Kidney epithelial cell (primary cell): ENCODE data around the gene CAMK2D. TPM values are rescaled to one million over a fixed set of nuclear protein-coding genes. Genes with fewer than 3 reads are reported as not detected.

ENCODE experiments used
- DNase-seq: peaks from one replicate; pipeline ENCODE4 v3.0.0-alpha.2; 2010; ENCODE audit warnings: low read depth
- H3K27me3 ChIP-seq: 2 replicates; pipeline ENCODE4 v1.6.0; 2011; ENCODE audit warnings: low read length; ENCODE audit not compliant: control insufficient read depth, insufficient read depth
- H3K36me3 ChIP-seq: 2 replicates; pipeline ENCODE4 v1.5.1; 2011; ENCODE audit warnings: low read length; ENCODE audit not compliant: control insufficient read depth, insufficient read depth
- H3K4me3 ChIP-seq: 2 replicates; pipeline ENCODE4 v1.5.1; 2011; ENCODE audit warnings: low read depth, mild to moderate bottlenecking, control low read depth, low read length
- total RNA-seq: library from RNA; depleted of rRNA; stranded (reverse); fragments of >200 nt; gene quantifications from 2 replicates; pipeline ENCODE4 v1.2.3, GENCODE V29; 2015
- TF ChIP-seq, protein P1 (sequence below): IDR thresholded peaks from 2 replicates; pipeline ENCODE4 v1.5.1; 2011; ENCODE audit warnings: mild to moderate bottlenecking, moderate library complexity, low read length, control low read depth, inconsistent platforms; ENCODE audit not compliant: insufficient read depth, poor library complexity, severe bottlenecking

Gene CAMK2D
- total RNA-seq, 1 donor from 2014 or later = 36.2 TPM

DNA sequence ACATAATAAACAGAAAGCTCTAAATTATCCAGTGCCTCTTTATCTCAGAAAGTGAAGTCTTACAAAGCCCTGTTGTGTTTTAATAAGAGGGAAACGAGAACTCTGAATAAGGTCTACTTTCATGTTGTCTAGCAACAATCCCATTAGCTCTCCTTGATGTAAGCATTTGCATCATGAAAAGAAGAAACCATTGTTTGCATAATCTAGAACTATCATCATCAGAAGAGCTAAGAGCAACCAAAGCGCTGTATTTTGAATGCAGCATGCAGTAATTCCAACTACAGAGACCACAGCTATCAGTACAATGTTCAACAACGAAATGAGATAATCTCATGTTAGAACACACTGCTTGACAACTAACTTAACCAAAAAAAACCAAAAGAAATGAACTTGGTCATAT is 257.1 kb downstream of the CAMK2D start:
- Histone ChIP-seq H3K4me3 (no peak overlapping the region), H3K36me3 (no peaks in the 10 kb centered on the region), H3K27me3 (no peaks in the 10 kb centered on the region)
- no peak for DNase-seq
- TF ChIP-seq, protein P1, sequence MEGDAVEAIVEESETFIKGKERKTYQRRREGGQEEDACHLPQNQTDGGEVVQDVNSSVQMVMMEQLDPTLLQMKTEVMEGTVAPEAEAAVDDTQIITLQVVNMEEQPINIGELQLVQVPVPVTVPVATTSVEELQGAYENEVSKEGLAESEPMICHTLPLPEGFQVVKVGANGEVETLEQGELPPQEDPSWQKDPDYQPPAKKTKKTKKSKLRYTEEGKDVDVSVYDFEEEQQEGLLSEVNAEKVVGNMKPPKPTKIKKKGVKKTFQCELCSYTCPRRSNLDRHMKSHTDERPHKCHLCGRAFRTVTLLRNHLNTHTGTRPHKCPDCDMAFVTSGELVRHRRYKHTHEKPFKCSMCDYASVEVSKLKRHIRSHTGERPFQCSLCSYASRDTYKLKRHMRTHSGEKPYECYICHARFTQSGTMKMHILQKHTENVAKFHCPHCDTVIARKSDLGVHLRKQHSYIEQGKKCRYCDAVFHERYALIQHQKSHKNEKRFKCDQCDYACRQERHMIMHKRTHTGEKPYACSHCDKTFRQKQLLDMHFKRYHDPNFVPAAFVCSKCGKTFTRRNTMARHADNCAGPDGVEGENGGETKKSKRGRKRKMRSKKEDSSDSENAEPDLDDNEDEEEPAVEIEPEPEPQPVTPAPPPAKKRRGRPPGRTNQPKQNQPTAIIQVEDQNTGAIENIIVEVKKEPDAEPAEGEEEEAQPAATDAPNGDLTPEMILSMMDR = no peak

DNA sequence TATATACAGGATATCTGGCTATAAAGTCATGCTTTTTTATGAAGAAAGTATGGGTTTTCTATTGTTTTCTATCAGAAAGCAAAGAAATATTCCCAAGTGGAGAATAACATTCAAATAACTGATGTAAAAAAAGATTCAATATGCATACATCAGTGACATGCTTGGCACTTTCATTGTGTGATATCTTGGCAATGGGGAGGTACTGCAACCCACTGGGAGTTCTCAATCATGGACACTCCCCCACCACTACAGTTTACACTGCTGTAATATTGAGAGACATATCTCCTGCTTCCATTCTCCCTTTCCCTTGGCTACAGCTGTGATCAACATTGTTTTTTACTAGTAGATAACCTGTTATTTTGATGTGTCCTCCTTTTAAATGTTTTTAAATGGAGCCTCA is 257.8 kb downstream of the CAMK2D start:
- Histone ChIP-seq H3K4me3 (no peak overlapping the region), H3K36me3 (no peaks in the 10 kb centered on the region), H3K27me3 (no peaks in the 10 kb centered on the region)
- DNase-seq = no peak
- TF ChIP-seq, protein P1 = no peak

DNA sequence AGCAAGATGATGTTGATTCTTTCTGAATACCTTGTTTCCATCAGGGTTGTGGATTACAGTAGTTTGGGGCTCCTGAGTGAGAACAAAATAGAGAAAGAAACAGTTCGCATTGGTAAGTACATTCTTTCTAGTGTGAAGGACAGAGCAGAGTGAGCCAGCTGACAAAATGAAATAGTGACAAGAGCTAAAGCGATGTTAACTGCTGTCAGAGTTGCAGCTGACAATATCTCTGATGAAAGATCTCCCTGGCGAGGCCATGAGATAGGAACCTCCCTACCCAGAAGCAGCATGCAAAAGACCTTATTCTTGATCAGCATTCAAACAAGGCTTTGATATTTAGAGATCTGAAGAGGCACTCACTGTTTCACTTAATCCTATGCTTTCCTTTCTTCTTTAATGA is 258.6 kb downstream of the CAMK2D start:
- Histone ChIP-seq H3K36me3 (no peaks in the 10 kb centered on the region), H3K4me3 (no peak overlapping the region), H3K27me3 (no peaks in the 10 kb centered on the region)
- no peak for DNase-seq
- TF ChIP-seq, protein P1 = no peak

- DNase-seq = peak; percentile 2
- TF ChIP-seq, protein P1 = no peak
- H3K27me3 ChIP-seq = no peaks in the 10 kb centered on the region
- no peak overlapping the region for H3K4me3 ChIP-seq
- H3K36me3 ChIP-seq = no peaks in the 10 kb centered on the region
Observed at GRCh38 chr4:113502476-113502875, 259.1 kb downstream of the CAMK2D start.

DNA sequence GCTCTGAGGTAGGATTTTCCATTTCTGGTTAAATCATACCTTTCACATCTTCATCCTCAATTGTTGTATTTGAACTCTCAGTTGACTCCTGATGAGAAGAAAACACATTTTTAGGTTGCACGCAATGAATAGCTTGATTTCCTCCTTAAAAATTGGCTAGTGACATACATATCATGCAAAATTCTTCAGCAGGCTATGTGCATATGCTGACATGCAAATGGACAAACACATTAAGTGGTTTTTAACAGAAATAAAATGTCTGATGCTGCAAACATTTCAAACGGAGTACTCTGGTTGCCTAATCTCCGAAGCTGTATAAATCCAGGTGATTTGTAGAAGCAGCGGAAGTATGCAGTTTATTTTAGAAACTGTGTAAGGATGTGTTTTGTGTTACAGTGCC is 261.1 kb downstream of the CAMK2D start:
- no peaks in the 10 kb centered on the region for H3K27me3 ChIP-seq
- peaks cover 1% of the 10 kb centered on the region for H3K36me3 ChIP-seq
- TF ChIP-seq, protein P1 = no peak
- no peak overlapping the region for H3K4me3 ChIP-seq
- no peak for DNase-seq

DNA sequence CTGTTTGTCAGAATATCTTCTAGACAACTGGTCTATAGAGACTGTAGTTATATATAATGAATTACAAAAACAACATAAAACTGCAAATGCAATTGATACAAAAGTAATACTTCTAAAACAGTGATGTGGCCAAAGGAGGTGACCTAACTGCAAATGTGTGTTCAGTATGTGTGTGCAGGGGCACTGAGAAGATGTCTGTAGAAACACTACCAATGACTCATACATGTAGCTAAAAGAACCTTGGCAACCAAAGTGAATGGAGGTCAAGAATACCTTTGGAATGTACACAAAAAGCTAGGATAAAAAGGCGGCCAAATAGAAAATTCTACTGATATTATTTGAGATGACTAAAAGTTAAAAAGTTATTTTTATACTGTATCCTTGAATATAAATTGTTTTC is 261.8 kb downstream of the CAMK2D start:
- H3K36me3 ChIP-seq = peaks cover 1% of the 10 kb centered on the region
- DNase-seq = peak; percentile 39
- H3K27me3 ChIP-seq = no peaks in the 10 kb centered on the region
- H3K4me3 ChIP-seq = no peak overlapping the region
- TF ChIP-seq, protein P1 = no peak
